Measurements from ENCODE around the gene BTBD1.
"Not testable (repeated sequence)": the region's sequence is repeated elsewhere in the genome, so short reads cannot be mapped to it uniquely, and the experiment has no call there.

BTBD1 gene

DNA sequence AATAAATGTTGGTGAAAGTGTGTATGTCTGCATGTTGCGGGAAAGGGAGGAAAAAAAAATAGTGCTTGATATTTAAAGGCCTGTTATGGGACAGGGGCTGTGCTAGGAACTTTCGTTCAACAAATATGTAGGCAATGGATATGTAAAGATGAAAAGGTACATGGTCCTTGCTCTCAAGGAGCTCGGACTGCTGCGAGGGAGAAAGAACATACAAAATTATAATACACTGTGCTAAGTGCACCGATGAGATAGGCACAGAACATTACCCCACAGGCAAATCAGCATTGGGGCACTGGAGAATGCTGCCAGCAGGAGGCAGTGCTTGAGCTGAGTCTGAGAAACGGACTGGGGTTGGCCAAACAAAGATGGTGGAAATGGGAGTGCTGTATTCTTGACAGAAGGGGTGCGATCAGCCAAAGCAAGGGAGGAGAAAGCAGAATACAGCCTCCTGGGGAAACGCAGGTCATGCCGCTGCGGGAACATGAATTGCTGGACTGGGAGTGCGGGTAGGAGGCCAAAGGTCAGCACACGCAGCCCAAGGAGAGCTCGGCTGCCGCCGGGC lies 56.3 kb downstream of the BTBD1 start:
- TF ChIP-seq, protein P1, sequence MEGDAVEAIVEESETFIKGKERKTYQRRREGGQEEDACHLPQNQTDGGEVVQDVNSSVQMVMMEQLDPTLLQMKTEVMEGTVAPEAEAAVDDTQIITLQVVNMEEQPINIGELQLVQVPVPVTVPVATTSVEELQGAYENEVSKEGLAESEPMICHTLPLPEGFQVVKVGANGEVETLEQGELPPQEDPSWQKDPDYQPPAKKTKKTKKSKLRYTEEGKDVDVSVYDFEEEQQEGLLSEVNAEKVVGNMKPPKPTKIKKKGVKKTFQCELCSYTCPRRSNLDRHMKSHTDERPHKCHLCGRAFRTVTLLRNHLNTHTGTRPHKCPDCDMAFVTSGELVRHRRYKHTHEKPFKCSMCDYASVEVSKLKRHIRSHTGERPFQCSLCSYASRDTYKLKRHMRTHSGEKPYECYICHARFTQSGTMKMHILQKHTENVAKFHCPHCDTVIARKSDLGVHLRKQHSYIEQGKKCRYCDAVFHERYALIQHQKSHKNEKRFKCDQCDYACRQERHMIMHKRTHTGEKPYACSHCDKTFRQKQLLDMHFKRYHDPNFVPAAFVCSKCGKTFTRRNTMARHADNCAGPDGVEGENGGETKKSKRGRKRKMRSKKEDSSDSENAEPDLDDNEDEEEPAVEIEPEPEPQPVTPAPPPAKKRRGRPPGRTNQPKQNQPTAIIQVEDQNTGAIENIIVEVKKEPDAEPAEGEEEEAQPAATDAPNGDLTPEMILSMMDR (conservative IDR thresholded peaks at IDR 0.05; ENCODE audit: low read length): peak; percentile 86
- peak; percentile 75 for DNase-seq (ENCODE audit: low read depth)
- H3K4me3 ChIP-seq (ENCODE audit: low read length): peak overlapping the region; percentile 99

DNA sequence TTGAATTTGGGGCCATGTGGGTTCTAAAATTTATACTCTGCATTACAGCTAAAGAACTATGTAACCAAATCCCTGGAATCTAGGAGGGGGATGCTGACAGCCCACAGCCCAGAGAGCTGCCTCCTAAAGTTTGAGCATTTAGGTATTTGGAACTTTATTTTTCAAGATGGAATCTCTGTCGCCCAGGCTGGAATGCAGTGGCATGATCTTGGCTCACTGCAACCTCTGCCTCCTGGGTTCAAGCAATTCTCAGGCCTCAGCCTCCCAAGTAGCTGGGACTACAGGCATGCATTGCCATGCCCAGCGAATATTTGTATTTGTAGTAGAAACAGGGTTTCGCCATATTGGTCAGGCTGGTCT lies 66.4 kb downstream of the BTBD1 start:
- H3K4me3 ChIP-seq (ENCODE audit: low read length); DNase-seq (ENCODE audit: low read depth): not testable (repeated sequence)

GRCh38 chr15:82999905-83000671 lies 67.0 kb downstream of the BTBD1 start:
- peak overlapping the region; percentile 58 for H3K4me3 ChIP-seq (ENCODE audit: low read length)
- TF ChIP-seq, protein P1 (conservative IDR thresholded peaks at IDR 0.05; ENCODE audit: low read length): peak; percentile 70
- DNase-seq (ENCODE audit: low read depth): peak; percentile 70

- H3K4me3 ChIP-seq (ENCODE audit: low read length): no peak overlapping the region
- TF ChIP-seq, protein P1 (conservative IDR thresholded peaks at IDR 0.05; ENCODE audit: low read length): no peak
- DNase-seq (ENCODE audit: low read depth): peak; percentile 21
Observed at GRCh38 chr15:82999426-82999825, 67.6 kb downstream of the BTBD1 start.

GRCh38 chr15:82995938-82996337 lies 71.1 kb downstream of the BTBD1 start:
- DNase-seq (ENCODE audit: low read depth): no peak
- H3K4me3 ChIP-seq (ENCODE audit: low read length): no peak overlapping the region
- TF ChIP-seq, protein P1 (conservative IDR thresholded peaks at IDR 0.05; ENCODE audit: low read length): no peak

DNA sequence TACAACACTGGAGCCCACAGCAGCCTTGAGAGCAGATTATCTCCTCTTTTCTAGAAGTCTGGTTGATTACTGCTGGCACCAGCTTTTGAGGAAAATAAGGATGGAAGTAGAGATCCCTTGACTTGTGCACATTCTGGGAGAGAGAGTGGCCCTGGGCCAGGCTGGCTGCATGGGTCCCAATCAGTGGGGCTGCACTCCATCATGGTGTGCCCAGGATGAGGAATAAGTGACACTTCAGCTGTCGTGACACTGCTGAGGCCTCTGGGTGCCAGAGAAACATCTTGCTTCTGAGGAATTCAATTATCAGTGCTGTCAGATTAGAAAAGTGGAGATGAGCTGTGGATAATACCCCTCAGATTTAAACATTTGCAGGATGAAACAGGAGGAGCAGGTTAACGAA lies 72.0 kb downstream of the BTBD1 start:
- TF ChIP-seq, protein P1 (conservative IDR thresholded peaks at IDR 0.05; ENCODE audit: low read length): no peak
- DNase-seq (ENCODE audit: low read depth): no peak
- H3K4me3 ChIP-seq (ENCODE audit: low read length): no peak overlapping the region

GRCh38 chr15:82993144-82993543 lies 73.9 kb downstream of the BTBD1 start:
- TF ChIP-seq, protein P1 (conservative IDR thresholded peaks at IDR 0.05; ENCODE audit: low read length): no peak
- H3K4me3 ChIP-seq (ENCODE audit: low read length): no peak overlapping the region
- DNase-seq (ENCODE audit: low read depth): no peak
